ENCODE measurements around the gene HOXD11.

HOXD11 gene

GRCh38 chr2:176136374-176137251 is 29.5 kb downstream of the HOXD11 start:
- no peak for DNase-seq

- DNase-seq = no peak
Measured at GRCh38 chr2:176137252-176137580, 30.1 kb downstream of the HOXD11 start.

GRCh38 chr2:176137906-176138305 is 30.8 kb downstream of the HOXD11 start:
- no peak for DNase-seq

GRCh38 chr2:176138526-176138922 is 31.4 kb downstream of the HOXD11 start:
- no peak for DNase-seq

- DNase-seq = peak; percentile 40
Measured at GRCh38 chr2:176138923-176139660, 32.0 kb downstream of the HOXD11 start.

- DNase-seq = no peak
Measured at GRCh38 chr2:176139661-176140512, 32.8 kb downstream of the HOXD11 start.

GRCh38 chr2:176140513-176141317 is 33.6 kb downstream of the HOXD11 start:
- DNase-seq = peak; percentile 72

GRCh38 chr2:176142281-176142680 is 35.2 kb downstream of the HOXD11 start:
- no peak for DNase-seq

- no peak for DNase-seq
Measured at GRCh38 chr2:176145085-176145969, 38.2 kb downstream of the HOXD11 start.

GRCh38 chr2:176146101-176146500 is 39.0 kb downstream of the HOXD11 start:
- DNase-seq = no peak

GRCh38 chr2:176146645-176147044 is 39.6 kb downstream of the HOXD11 start:
- no peak for DNase-seq

GRCh38 chr2:176147210-176147799 is 40.2 kb downstream of the HOXD11 start:
- DNase-seq = no peak

GRCh38 chr2:176147800-176148496 is 40.9 kb downstream of the HOXD11 start:
- DNase-seq = no peak

- DNase-seq = no peak
Measured at GRCh38 chr2:176148751-176149421, 41.8 kb downstream of the HOXD11 start.

- no peak for DNase-seq
Measured at GRCh38 chr2:176149481-176149938, 42.4 kb downstream of the HOXD11 start.

- DNase-seq = no peak
Measured at GRCh38 chr2:176149939-176150583, 43.0 kb downstream of the HOXD11 start.

- DNase-seq = no peak
Measured at GRCh38 chr2:176150584-176151441, 43.7 kb downstream of the HOXD11 start.
